Stimulated activated CD8-positive, alpha-beta memory T cell treated with anti-CD3 and anti-CD28 coated beads, Interleukin-15, amount 100 ng/mL, for 1 hour (primary cell): ENCODE data around the gene HS3ST5.
"Not testable (repeated sequence)": the region's sequence is repeated elsewhere in the genome, so short reads cannot be mapped to it uniquely, and the experiment has no call there.

Experiments used
- DNase-seq: peaks from one replicate; pipeline ENCODE4 v3.0.0-alpha.2; 2020; ENCODE audit warnings: low read depth

The HS3ST5 gene

DNA sequence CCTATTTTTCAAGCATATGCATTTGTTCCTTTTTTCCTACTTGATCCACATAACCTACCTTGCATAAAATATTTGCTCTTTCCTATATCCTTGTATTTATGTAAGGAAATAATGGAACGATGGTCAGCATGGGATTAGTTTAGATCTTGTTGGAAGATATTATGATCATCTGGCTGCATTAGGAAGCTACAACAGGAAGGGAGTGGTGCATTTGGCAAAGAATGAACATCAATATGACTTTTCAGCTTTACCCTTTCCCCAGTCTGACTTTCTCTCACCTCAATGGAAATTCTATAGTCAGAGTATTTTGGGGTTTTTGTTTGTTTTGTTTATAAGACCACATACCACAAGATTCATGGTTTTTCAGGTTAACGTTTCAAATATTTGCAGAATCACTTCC is 66.0 kb downstream of the HS3ST5 start:
- no peak for DNase-seq

GRCh38 chr6:114274836-114275235 is 68.0 kb downstream of the HS3ST5 start:
- DNase-seq = no peak

DNA sequence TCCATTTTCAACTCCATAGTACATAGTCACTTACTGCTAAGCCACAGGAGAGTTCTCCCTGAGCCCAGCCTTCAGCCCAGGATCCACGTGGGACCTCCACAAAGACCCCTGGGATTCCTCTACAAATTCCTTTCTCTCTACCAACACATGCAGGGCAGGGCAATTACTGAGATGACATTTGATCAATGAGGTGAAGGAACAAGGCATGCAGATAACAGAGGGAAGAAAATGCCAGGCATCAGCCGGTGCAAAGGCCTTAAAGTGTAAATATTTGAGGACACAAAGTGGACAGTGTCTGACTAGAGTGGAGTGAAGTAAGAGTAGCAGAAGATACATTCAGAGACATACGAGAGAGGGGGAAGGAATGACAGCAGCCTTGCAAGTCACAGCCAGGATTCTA is 70.2 kb downstream of the HS3ST5 start:
- DNase-seq = no peak

DNA sequence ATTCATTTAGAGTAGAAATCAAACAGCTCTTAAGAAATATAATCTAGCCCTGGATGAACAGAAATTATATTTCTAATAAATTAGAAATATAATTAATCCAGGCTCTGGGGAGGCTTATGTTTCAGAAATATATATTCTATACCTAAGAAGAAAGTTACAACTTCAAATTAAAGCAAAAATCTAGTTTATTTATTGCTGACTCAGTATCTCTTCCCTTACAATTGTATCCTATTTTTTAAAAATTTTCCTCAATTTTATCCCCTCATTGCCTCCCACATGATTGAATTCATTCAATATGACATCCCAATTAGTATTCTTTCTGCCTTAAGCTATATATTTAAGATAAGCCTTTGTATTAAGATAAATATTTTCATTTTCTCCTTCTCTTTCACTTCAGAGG is 71.4 kb downstream of the HS3ST5 start:
- no peak for DNase-seq

- DNase-seq = no peak
Measured at GRCh38 chr6:114267897-114268296, 74.9 kb downstream of the HS3ST5 start.

GRCh38 chr6:114260810-114261209 is 82.0 kb downstream of the HS3ST5 start:
- DNase-seq = no peak

DNA sequence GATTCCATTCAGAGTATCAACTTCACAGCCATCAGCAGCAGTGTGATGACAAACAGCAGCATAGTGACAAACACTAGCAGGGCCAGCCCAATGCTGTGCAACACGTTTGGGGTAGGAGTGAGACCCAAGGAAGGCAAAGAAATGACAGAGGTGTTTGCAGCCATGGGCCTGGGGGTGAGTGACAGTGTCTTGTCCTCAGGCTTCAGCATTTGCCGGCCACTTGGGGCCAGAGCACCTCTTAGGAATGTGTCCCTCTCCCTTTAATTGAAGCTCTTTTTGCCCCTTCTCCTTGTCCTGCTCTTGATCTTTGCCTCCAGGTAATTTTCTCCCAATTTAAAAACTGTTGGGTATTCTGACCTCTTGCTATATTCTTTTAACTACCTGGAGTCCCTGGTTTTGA is 84.4 kb downstream of the HS3ST5 start:
- DNase-seq = no peak

DNA sequence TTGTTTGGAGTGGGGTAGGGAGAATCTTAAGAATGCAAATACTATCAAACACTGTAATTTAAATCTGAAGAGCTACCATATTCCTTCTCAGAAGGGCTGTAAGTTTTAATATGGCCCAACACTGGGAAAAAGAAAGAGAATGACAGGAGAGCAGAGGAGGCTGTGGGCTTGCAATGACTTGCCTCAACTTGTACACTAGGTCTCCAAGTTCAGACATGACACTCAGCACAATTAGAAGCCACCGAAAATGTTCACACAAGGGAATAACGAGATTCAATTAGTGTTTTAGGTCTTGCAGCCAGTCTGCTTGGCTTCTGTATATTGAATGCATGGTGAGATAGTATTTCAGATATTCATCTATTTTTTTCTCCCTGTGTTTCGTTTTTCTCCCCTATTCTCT is 89.4 kb downstream of the HS3ST5 start:
- no peak for DNase-seq

DNA sequence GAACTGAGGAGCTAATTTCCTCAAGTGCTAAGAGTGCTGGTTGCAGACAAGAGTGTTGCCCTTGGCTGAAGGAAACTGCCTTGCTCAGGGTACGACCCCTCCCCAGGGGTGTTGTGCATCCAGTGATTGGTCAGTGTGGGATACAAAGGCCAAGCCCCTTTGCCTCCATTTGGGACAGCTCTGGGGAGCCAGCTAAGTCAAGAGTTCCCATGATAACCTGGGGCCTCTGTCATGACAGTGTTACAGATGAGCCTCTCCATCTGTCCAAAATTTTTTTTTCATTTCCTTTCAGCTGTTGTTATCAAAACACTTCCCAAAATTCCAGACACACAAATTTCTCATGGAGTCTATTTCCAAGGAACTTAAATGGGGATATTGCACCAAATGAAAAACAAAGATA is 93.3 kb downstream of the HS3ST5 start:
- no peak for DNase-seq

- no peak for DNase-seq
Measured at GRCh38 chr6:114247101-114247500, 95.7 kb downstream of the HS3ST5 start.

DNA sequence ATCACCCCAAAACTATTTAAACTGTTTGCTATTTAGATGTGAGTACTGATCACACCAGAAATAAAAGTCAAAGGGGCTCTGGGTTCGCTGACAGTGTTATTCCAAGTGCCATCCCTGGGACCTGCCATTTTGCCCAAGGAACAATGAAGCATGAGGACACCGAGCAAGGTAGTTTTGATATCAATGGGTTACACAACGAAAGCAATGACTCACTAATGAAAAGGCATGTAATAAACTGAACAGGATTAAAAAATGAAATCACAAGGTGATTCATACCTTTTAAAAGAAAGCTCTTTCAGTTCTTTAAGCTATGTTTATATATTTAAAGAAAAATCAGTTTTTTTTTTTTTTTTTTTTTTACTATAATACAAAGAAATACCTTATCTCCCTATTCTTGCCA is 102.0 kb downstream of the HS3ST5 start:
- no peak for DNase-seq

DNA sequence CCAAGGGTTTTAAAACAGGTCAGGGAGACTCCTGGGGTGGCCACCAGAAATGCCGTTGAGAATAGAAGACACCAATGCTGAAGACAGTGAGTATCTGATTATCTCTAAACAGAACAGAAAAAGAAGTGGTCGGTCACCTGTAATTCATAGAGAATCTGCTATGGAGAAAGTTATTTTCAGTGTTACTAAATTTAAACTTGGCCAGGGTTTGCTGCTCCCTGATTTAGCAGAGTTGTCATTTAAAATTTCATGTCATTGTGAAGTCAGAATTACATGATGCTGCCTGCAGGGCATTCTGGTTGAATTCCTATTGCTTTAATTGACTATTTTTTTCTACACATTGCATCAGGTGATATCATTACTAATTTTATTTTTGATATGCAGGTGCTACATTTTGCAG is 114.1 kb downstream of the HS3ST5 start:
- DNase-seq = no peak

GRCh38 chr6:114227944-114228468 is 114.8 kb downstream of the HS3ST5 start:
- no peak for DNase-seq

DNA sequence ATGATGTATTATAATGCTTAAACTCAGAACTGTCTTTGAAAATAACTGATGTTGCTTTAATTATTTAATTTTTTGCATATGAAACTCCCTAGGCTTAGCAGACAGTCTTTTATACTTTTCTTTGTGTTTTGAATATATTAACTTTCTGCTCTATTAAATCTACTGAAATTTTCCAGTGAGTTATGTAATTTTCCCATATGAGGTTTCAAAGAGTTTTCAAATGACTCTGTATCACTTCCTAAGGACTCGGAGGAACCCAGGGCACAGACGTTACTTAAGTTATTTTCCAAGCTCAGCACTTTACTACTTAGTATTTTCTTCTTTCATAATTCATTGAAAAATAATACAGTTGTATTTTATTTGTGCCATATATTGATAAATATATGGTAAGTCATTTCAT is 122.6 kb downstream of the HS3ST5 start:
- no peak for DNase-seq

- DNase-seq = no peak
Measured at GRCh38 chr6:114218437-114219340, 124.1 kb downstream of the HS3ST5 start.

DNA sequence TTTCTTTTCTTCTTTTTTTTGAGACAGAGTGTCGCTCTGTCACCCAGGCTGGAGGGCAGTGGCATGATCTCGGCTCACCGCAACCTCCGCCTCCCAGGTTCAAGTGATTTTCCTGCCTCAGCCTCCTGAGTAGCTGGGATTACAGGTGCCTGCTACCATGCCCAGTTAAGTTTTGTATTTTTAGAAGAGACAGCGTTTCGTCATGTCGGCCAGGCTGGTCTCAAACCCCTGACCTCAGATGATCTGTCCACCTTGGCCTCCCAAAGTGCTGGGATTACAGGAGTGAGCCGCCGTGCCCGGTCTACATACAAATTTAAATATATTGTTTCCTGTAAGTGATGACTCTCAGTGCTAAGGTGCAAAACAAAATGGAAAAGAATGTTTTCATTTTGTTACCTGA is 124.8 kb downstream of the HS3ST5 start:
- not testable (repeated sequence) for DNase-seq

- DNase-seq = no peak
Measured at GRCh38 chr6:114216789-114217467, 125.9 kb downstream of the HS3ST5 start.

DNA sequence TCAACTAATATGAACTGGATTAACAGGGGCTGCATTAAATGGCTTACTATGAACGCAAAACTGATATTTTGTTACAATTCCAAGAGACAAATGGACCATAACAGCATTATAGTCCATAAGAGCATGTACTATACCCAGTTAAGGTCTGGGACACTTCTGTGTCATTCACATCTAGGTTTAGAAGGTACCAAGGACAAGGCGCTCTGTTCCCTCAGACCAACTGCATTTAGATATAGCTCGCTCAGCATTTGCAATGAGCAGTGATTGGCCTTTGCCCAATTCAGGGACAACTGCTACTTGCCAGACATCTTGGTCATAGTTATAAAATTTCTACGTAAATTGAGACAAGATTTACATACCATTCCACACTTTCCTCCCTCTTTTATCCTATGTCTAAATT is 132.4 kb downstream of the HS3ST5 start:
- DNase-seq = no peak

GRCh38 chr6:114203460-114203859 is 139.4 kb downstream of the HS3ST5 start:
- no peak for DNase-seq

DNA sequence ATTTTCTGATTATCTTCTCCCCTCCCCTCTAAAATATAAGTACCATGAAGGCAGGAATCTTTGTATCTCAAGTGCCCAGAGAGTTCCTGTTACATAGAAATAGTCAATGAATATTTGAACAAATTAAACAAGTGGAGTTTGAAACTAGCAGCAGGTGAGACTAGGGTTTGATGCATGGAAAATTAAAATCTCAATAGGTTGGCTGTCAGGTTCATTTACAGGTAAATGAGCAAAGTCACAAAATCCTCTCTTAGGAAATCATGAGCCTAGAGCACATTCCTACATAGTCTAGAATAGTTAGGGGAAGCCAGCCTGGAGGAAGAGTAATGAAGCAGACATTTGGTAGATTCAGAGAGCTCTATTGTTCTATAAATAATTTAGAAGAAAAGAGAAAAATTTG is 140.4 kb downstream of the HS3ST5 start:
- DNase-seq = no peak

GRCh38 chr6:114200891-114201290 is 141.9 kb downstream of the HS3ST5 start:
- DNase-seq = no peak

DNA sequence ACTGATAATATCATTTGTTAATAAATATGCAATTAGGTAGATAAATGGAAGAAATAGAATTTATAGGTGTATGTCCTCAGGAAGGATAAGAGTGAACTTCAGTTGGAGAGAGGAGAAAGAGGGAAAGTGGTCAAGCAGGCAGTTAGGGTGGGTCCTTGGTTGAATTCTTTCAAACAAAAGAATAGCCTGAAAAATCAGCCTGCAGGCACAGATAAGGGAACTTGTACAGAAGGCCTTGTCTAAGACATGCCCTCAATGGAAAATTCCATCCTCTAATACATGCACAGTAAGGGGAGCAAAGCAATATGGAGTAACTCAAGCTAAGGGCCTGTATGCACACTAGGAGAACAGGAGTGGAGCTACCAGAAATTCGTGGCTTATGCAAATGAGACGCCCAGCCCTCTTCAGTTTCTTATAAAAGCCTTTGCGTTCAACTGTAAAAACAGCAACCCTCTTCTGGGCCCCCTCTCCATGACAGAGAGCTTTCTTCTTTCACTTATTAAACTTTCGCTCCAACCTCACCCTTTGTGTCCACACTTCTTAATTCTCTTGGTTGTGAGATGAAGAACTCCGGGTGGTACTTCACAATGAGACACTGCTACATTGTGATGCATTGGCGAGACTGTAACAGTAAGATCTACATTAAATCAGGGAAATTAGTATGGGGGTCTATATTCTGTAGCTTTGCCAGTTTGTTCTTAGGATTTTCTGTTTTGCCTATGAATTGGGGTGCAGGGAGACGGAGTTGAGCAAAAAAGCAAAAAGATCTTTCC is 147.0 kb downstream of the HS3ST5 start:
- DNase-seq = no peak

DNA sequence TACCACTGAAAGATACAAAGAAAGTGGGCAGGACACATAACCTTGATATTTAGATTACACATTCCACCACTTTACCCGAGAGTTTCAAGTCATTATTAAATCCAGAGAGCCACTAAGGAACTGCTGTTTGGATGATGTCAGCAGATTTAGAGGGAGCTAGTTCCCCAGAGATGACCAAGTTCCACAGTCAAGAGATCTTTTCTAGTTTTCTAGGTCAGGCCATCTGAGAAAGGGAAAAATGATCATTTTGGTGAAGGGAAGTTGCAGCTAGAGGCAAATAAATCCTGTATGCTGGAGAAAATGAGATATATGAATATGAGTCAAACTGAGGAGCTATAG is 147.8 kb downstream of the HS3ST5 start:
- no peak for DNase-seq
